GM21528 (cell line): ENCODE data around the gene ADORA1.

Experiments
- ATAC-seq: cut with Tn5 transposase; IDR thresholded peaks from one replicate; pipeline ENCODE4 v1.9.1; 2021; ENCODE audit warnings: mild to moderate bottlenecking, moderate library complexity; ENCODE audit not compliant: unreplicated experiment, low FRiP score

ADORA1 gene

GRCh38 chr1:203202431-203203245 is 75.1 kb downstream of the ADORA1 start:
- ATAC-seq: no peak

DNA sequence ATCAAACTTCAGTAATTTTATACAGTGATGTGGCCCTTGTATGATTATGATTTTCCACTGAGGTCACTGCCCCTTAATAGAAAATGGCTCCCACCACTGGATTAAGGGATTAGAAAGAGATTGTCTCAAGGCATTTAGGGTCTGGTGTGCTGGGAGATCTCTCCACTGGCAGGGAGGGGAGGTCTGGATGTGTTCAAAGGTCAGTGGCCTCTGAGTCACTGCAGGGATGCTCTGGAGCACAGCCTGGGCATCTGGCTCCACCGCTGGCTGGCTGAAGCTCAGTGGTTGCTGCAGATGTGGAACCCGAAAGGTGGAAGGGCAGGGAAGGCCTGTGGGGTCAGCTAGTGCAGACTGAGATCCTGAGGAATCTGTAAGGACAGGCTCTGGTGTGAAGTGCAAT is 77.2 kb downstream of the ADORA1 start:
- ATAC-seq: no peak

DNA sequence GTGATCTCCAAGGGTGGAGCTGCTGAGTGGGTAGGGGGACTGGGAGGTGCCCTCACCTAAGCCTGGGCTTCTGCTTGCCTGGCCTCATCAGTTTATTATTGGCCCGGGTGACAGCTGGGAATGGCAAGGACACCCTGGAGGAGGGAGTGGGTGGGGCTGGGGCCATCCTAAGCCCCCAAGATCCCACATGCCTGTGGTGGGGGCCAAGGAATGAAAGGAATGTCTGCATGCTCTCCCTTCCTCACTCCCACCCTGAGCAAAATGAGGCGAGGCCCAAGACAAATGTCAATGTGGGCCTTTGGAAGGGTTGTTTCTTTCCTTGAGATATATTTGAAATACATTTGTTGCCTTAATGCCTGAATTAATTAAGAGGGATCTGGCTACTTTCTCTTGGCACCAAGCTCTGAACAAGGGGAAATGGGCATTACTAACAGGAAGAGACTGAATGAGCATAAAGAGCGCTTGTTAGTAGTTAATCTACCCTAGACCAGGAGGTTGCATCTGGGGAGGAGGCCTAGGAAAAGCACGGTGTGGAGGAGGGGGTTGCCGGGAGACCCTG is 78.7 kb downstream of the ADORA1 start:
- ATAC-seq: no peak

GRCh38 chr1:203207751-203208150 is 80.2 kb downstream of the ADORA1 start:
- ATAC-seq: no peak

GRCh38 chr1:203208181-203208580 is 80.7 kb downstream of the ADORA1 start:
- ATAC-seq: no peak

DNA sequence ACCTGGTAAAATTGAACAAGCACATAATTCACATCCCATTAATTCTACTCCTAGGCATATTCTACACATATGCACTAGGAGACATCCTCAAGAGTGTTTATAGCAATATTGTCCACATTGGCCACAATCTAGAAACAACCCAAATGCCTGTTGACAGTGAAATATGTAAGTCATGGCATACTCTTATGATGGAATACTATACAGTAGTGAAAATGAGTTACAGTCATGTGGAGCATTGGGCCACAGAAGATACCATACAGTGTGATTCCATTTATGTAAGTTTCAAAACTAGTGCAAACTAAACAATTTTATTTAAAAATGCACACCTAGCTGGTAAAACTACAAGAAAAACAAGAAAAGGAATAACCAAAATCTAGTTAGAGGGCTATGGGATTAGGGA is 82.8 kb downstream of the ADORA1 start:
- no peak for ATAC-seq

GRCh38 chr1:203210988-203211387 is 83.5 kb downstream of the ADORA1 start:
- ATAC-seq: no peak

- ATAC-seq: no peak
Observed at GRCh38 chr1:203211812-203212211, 84.3 kb downstream of the ADORA1 start.

- no peak for ATAC-seq
Observed at GRCh38 chr1:203213126-203213525, 85.6 kb downstream of the ADORA1 start.

GRCh38 chr1:203214871-203215270 is 87.3 kb downstream of the ADORA1 start:
- ATAC-seq: no peak

GRCh38 chr1:203215573-203215972 is 88.0 kb downstream of the ADORA1 start:
- ATAC-seq: no peak

GRCh38 chr1:203216274-203217138 is 89.0 kb downstream of the ADORA1 start:
- ATAC-seq: no peak
